ENCODE data around the gene AFF3.

Gene AFF3

DNA sequence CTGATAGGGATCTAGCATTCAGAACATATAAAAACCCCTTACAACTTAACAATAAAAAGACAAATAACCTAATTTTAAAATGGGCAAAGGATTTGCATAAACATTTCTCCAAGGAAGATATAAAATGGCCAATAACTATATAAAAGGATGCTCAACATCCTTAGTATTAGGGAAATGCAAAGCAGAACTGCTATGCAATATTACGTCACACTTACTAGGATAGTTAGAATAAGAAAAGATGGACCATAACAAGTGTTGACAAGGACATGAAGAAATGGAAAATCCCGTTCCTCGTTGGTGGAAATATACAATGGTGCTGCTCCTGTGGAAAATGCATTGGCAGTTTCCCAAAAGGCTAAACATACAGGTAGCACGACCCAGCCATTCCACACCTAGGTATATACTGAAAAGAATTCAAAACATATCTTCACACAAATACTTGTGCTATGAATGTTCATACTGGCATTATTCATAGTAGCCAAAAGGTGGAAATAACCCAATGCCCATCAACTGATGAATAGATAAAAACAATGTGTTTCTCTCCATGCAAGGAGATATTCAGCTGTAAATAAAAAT is 604.4 kb downstream of the AFF3 start:
- Histone ChIP-seq H3K36me3 (ENCODE audit: low read depth) (no peaks in the 10 kb centered on the region), H3K4me1 (ENCODE audit: insufficient read depth, poor library complexity, severe bottlenecking) (no peaks in the 10 kb centered on the region)
- ATAC-seq (ENCODE audit: low read depth) = no peak

DNA sequence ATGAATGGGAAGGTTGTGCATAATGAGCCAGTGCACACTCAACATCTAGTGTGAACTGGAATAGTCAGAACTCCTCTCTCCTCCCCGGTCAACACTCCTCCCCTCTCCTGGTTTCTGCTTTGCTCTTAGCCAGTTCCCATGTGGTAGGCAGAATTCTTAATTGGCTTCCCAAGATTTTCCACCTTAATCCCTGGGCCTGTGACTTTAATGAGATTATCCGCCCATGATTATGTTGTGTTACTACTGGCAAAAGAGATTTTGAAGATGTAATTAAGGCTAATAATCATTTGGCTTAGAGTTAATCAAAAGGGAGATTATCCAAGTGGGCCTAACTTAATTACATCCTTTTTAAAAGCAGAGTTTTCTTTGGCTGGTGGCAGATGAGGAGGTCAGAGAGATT is 618.3 kb downstream of the AFF3 start:
- DNase-seq (ENCODE audit: low spot score) = no peak
- Histone ChIP-seq H3K9me3 (ENCODE audit: severe bottlenecking) (no peaks in the 10 kb centered on the region), H3K27me3 (ENCODE audit: insufficient read depth, poor library complexity, severe bottlenecking) (no peaks in the 10 kb centered on the region), H3K4me3 (ENCODE audit: severe bottlenecking) (no peak overlapping the region), H3K36me3 (ENCODE audit: low read depth) (no peaks in the 10 kb centered on the region), H3K4me1 (ENCODE audit: insufficient read depth, poor library complexity, severe bottlenecking) (no peaks in the 10 kb centered on the region), H3K27ac (ENCODE audit: poor library complexity, severe bottlenecking) (no peak overlapping the region)
- TF ChIP-seq, protein P1, sequence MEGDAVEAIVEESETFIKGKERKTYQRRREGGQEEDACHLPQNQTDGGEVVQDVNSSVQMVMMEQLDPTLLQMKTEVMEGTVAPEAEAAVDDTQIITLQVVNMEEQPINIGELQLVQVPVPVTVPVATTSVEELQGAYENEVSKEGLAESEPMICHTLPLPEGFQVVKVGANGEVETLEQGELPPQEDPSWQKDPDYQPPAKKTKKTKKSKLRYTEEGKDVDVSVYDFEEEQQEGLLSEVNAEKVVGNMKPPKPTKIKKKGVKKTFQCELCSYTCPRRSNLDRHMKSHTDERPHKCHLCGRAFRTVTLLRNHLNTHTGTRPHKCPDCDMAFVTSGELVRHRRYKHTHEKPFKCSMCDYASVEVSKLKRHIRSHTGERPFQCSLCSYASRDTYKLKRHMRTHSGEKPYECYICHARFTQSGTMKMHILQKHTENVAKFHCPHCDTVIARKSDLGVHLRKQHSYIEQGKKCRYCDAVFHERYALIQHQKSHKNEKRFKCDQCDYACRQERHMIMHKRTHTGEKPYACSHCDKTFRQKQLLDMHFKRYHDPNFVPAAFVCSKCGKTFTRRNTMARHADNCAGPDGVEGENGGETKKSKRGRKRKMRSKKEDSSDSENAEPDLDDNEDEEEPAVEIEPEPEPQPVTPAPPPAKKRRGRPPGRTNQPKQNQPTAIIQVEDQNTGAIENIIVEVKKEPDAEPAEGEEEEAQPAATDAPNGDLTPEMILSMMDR (IDR thresholded peaks at IDR 0.05; ENCODE audit: poor library complexity, severe bottlenecking) = no peak
- ATAC-seq (ENCODE audit: low read depth) = no peak

More for the DNA sequence above, 604.4 kb downstream of the AFF3 start:
- DNase-seq (ENCODE audit: low spot score) = no peak
- TF ChIP-seq, protein P1 (IDR thresholded peaks at IDR 0.05; ENCODE audit: poor library complexity, severe bottlenecking) = no peak
- no peaks in the 10 kb centered on the region for H3K27me3 ChIP-seq (ENCODE audit: insufficient read depth, poor library complexity, severe bottlenecking)
- no peaks in the 10 kb centered on the region for H3K9me3 ChIP-seq (ENCODE audit: severe bottlenecking)
- no peak overlapping the region for H3K4me3 ChIP-seq (ENCODE audit: severe bottlenecking)
- no peak overlapping the region for H3K27ac ChIP-seq (ENCODE audit: poor library complexity, severe bottlenecking)

DNA sequence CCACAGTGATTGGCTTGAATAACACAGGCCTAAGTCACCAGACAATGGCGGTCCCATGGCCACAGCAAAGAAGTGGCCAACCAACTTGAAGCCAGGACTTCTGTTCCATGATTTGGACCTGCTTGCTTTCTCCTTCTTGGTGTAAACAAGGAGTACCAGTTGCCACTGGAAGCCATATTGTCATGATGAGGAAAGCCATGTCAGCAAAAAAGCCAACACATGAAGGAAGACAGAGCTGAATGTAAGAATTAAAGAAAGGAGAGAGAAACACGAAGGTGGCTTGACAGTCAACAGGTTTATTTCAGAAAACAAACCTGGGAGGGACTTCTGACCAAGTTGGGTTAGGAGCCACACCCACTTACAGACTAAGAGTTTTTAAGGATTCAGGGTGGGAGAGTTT is 620.2 kb downstream of the AFF3 start:
- Histone ChIP-seq H3K9me3 (ENCODE audit: severe bottlenecking) (no peaks in the 10 kb centered on the region), H3K4me3 (ENCODE audit: severe bottlenecking) (no peak overlapping the region), H3K27me3 (ENCODE audit: insufficient read depth, poor library complexity, severe bottlenecking) (no peaks in the 10 kb centered on the region), H3K4me1 (ENCODE audit: insufficient read depth, poor library complexity, severe bottlenecking) (no peaks in the 10 kb centered on the region), H3K36me3 (ENCODE audit: low read depth) (no peaks in the 10 kb centered on the region), H3K27ac (ENCODE audit: poor library complexity, severe bottlenecking) (no peak overlapping the region)
- DNase-seq (ENCODE audit: low spot score) (no peak), ATAC-seq (ENCODE audit: low read depth) (no peak)
- TF ChIP-seq, protein P1 (IDR thresholded peaks at IDR 0.05; ENCODE audit: poor library complexity, severe bottlenecking) = no peak

DNA sequence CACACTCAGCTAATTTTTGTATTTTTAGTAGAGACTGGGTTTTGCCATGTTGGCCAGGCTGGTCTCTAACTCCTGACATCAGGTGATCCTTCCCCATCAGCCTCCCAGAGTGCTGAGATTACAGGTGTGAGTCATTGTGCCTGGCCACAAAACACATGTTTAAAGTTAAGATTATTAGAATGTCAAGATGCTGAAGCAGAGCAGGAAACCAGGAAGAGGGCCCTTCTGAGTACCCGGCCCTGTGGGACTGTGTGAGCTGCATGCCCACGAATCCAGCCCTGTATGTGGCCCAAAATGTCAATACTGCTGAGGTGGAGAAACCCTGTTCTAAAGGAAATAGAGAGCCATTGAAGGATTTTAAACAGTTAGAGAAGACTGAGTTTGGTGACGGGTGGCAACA is 621.6 kb downstream of the AFF3 start:
- H3K27ac ChIP-seq (ENCODE audit: poor library complexity, severe bottlenecking) = no peak overlapping the region

DNA sequence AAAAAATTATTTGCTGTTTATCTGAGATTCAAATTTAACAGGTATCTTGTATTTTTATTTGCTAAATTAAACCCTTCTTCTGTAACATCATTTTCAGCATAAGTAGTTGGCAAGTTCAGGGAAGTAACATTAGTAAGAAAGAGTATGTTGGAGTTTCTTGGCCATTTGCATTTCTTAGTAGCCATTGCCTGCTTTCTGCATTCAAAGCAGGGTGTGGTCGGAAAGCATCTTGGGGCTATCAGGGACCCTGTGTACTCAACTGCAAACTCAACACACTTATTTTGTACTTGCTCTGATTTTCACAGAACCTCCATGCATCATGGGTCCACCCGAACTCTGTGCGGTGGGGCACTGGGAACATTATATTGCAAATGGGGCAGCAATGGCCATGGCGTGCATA is 622.2 kb downstream of the AFF3 start:
- Histone ChIP-seq H3K9me3 (ENCODE audit: severe bottlenecking) (no peaks in the 10 kb centered on the region), H3K4me1 (ENCODE audit: insufficient read depth, poor library complexity, severe bottlenecking) (no peaks in the 10 kb centered on the region), H3K4me3 (ENCODE audit: severe bottlenecking) (no peak overlapping the region), H3K36me3 (ENCODE audit: low read depth) (no peaks in the 10 kb centered on the region), H3K27ac (ENCODE audit: poor library complexity, severe bottlenecking) (no peak overlapping the region), H3K27me3 (ENCODE audit: insufficient read depth, poor library complexity, severe bottlenecking) (no peaks in the 10 kb centered on the region)
- TF ChIP-seq, protein P1 (IDR thresholded peaks at IDR 0.05; ENCODE audit: poor library complexity, severe bottlenecking) = no peak
- no peak for ATAC-seq (ENCODE audit: low read depth)
- DNase-seq (ENCODE audit: low spot score) = no peak

More for the DNA sequence above, 621.6 kb downstream of the AFF3 start:
- Histone ChIP-seq H3K36me3 (ENCODE audit: low read depth) (no peaks in the 10 kb centered on the region), H3K4me1 (ENCODE audit: insufficient read depth, poor library complexity, severe bottlenecking) (no peaks in the 10 kb centered on the region), H3K9me3 (ENCODE audit: severe bottlenecking) (no peaks in the 10 kb centered on the region), H3K27me3 (ENCODE audit: insufficient read depth, poor library complexity, severe bottlenecking) (no peaks in the 10 kb centered on the region), H3K4me3 (ENCODE audit: severe bottlenecking) (no peak overlapping the region)
- TF ChIP-seq, protein P1 (IDR thresholded peaks at IDR 0.05; ENCODE audit: poor library complexity, severe bottlenecking) = no peak
- DNase-seq (ENCODE audit: low spot score) = no peak
- ATAC-seq (ENCODE audit: low read depth) = no peak

Measured in RWPE2 (cell line).